ENCODE results near the gene XXYLT1.
A peak's percentile ranks its signal among the peaks of the same experiment; 100 is the strongest.

XXYLT1 gene

GRCh38 chr3:195106418-195106906 lies 164.5 kb downstream of the XXYLT1 start:
- Histone ChIP-seq H3K9ac (no peak overlapping the region), H3K79me2 (ENCODE audit: insufficient read depth, low read depth) (no peaks in the 10 kb centered on the region), H3K4me1 (ENCODE audit: low read depth, poor library complexity, severe bottlenecking) (no peaks in the 10 kb centered on the region), H3K4me2 (peak overlapping the region; percentile 34; the same call in 1 of the 2 replicates), H3K27ac (no peak overlapping the region), H3K36me3 (ENCODE audit: insufficient read depth) (no peaks in the 10 kb centered on the region), H3K27me3 (ENCODE audit: insufficient read depth, low read depth) (no peaks in the 10 kb centered on the region), H3K4me3 (IDR thresholded peaks at IDR 0.05; ENCODE audit: insufficient read depth, low read depth, low read length) (no peak overlapping the region), H4K20me1 (ENCODE audit: insufficient read depth) (no peaks in the 10 kb centered on the region), H2AFZ (ENCODE audit: low read depth) (peak overlapping the region; percentile 3; the same call in 1 of the 2 replicates)
- TF ChIP-seq, protein P1, sequence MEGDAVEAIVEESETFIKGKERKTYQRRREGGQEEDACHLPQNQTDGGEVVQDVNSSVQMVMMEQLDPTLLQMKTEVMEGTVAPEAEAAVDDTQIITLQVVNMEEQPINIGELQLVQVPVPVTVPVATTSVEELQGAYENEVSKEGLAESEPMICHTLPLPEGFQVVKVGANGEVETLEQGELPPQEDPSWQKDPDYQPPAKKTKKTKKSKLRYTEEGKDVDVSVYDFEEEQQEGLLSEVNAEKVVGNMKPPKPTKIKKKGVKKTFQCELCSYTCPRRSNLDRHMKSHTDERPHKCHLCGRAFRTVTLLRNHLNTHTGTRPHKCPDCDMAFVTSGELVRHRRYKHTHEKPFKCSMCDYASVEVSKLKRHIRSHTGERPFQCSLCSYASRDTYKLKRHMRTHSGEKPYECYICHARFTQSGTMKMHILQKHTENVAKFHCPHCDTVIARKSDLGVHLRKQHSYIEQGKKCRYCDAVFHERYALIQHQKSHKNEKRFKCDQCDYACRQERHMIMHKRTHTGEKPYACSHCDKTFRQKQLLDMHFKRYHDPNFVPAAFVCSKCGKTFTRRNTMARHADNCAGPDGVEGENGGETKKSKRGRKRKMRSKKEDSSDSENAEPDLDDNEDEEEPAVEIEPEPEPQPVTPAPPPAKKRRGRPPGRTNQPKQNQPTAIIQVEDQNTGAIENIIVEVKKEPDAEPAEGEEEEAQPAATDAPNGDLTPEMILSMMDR (conservative IDR thresholded peaks at IDR 0.05; ENCODE audit: low read depth, low read length) = peak; percentile 96

- Histone ChIP-seq H3K9ac (no peak overlapping the region), H3K4me3 (IDR thresholded peaks at IDR 0.05; ENCODE audit: insufficient read depth, low read depth, low read length) (no peak overlapping the region), H3K4me1 (ENCODE audit: low read depth, poor library complexity, severe bottlenecking) (no peaks in the 10 kb centered on the region), H3K36me3 (ENCODE audit: insufficient read depth) (no peaks in the 10 kb centered on the region), H3K27ac (no peak overlapping the region), H2AFZ (ENCODE audit: low read depth) (peak overlapping the region; percentile 3; the same call in 1 of the 2 replicates), H3K4me2 (peak overlapping the region; percentile 34; the same call in 1 of the 2 replicates), H3K79me2 (ENCODE audit: insufficient read depth, low read depth) (no peaks in the 10 kb centered on the region), H3K27me3 (ENCODE audit: insufficient read depth, low read depth) (no peaks in the 10 kb centered on the region), H4K20me1 (ENCODE audit: insufficient read depth) (no peaks in the 10 kb centered on the region)
- TF ChIP-seq, protein P1 (conservative IDR thresholded peaks at IDR 0.05; ENCODE audit: low read depth, low read length) = no peak
Observed at GRCh38 chr3:195105841-195106417, 165.0 kb downstream of the XXYLT1 start.

GRCh38 chr3:195105389-195105788 lies 165.6 kb downstream of the XXYLT1 start:
- Histone ChIP-seq H3K27me3 (ENCODE audit: insufficient read depth, low read depth) (no peaks in the 10 kb centered on the region), H3K4me2 (no peak overlapping the region), H3K4me1 (ENCODE audit: low read depth, poor library complexity, severe bottlenecking) (no peaks in the 10 kb centered on the region), H3K9ac (no peak overlapping the region), H3K4me3 (IDR thresholded peaks at IDR 0.05; ENCODE audit: insufficient read depth, low read depth, low read length) (no peak overlapping the region), H2AFZ (ENCODE audit: low read depth) (no peak overlapping the region), H3K79me2 (ENCODE audit: insufficient read depth, low read depth) (no peaks in the 10 kb centered on the region), H3K27ac (no peak overlapping the region), H3K36me3 (ENCODE audit: insufficient read depth) (no peaks in the 10 kb centered on the region), H4K20me1 (ENCODE audit: insufficient read depth) (no peaks in the 10 kb centered on the region)
- TF ChIP-seq, protein P1 (conservative IDR thresholded peaks at IDR 0.05; ENCODE audit: low read depth, low read length) = no peak

GRCh38 chr3:195104340-195104739 lies 166.6 kb downstream of the XXYLT1 start:
- no peak overlapping the region for H3K4me3 ChIP-seq (IDR thresholded peaks at IDR 0.05; ENCODE audit: insufficient read depth, low read depth, low read length)
- H2AFZ ChIP-seq (ENCODE audit: low read depth) = no peak overlapping the region
- no peaks in the 10 kb centered on the region for H3K27me3 ChIP-seq (ENCODE audit: insufficient read depth, low read depth)
- H3K4me1 ChIP-seq (ENCODE audit: low read depth, poor library complexity, severe bottlenecking) = no peaks in the 10 kb centered on the region
- no peak overlapping the region for H3K9ac ChIP-seq
- H4K20me1 ChIP-seq (ENCODE audit: insufficient read depth) = no peaks in the 10 kb centered on the region
- no peaks in the 10 kb centered on the region for H3K36me3 ChIP-seq (ENCODE audit: insufficient read depth)
- no peak overlapping the region for H3K4me2 ChIP-seq
- TF ChIP-seq, protein P1 (conservative IDR thresholded peaks at IDR 0.05; ENCODE audit: low read depth, low read length) = no peak
- no peaks in the 10 kb centered on the region for H3K79me2 ChIP-seq (ENCODE audit: insufficient read depth, low read depth)
- no peak overlapping the region for H3K27ac ChIP-seq
